CD4-positive, alpha-beta T cell treated with Interleukin-6 at 100 ng/mL for 8 hours (primary cell): ENCODE data around the gene NOTCH3.

ENCODE experiments used
- DNase-seq: peaks from one replicate; pipeline ENCODE4 v3.0.0-alpha.2; 2020; ENCODE audit warnings: mixed read lengths, low spot score

NOTCH3 gene

DNA sequence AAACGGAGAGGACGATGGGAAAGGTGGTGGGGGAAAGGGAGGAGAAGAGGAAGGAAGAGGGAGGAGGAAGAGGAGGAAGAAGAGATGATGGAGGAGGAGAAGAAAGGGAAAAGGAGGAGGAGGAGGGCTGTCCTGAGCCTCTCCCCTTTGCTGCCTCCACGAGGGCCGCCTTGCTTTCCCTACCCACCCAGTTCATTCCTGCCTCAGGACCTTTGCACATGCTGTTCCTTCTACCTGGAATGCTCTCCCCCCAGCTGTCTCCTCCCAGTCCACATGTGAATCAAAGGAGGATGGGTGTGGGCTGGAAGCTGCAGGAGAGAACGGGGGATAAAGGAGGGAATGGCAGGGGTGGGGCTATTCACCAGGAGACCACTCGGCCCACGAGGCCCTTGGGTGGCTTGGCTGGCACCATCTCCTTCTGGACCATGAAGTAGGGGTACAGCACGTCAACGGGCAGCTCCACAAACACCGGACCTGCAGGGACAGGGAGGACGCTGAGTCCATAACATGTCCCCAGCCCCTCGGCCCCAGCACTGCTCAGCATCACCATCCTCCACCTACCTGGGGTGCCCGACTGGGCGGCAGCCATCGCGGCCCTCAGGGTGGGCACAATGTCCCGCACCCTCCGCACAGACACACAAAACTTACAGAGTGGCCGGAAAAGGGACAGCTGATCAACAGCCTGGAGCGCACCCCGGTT lies 78.3 kb downstream of the NOTCH3 start:
- DNase-seq = no peak

DNA sequence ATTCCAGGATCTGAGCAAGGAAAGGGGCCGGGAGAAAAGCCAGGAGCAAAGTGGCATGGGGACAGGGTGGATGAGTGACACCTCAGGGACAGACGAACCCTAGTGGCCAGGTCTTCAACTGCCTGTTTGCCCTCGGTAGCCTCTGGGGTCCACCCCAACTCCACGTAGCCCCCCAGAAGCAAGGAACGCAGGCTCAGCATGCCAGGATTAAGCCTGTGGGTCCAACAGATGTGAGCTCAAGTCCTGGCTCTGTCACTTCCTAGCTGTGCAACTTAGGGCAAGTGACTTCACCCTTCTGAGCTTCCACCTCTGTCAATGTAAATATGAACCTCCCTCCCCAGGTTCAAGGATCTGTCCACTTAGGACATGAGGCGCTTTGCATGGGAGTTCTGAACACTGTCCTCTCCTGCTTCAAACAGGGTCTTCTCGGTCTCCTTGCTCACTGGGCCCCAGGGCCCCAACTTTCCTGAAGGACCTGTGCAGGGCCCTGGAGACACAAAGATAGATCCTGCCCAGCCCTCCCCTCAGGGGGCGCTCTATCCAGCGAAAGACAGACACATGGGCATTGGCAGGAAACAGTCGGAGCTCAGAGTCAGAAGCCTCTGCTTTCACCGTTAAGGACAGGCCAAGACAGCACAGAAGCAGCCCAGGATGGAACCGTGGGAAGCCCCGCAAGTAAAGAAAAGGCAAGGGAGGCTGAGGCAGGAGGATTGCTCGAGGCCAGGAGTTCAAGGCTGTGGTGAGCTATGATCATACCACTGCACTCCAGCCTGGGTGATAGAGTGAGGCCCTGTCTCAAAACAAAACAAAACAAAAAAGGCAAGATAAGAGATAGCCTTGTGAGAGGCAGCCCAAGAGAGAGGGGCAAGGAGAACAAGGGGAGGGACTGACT lies 80.4 kb downstream of the NOTCH3 start:
- no peak for DNase-seq

DNA sequence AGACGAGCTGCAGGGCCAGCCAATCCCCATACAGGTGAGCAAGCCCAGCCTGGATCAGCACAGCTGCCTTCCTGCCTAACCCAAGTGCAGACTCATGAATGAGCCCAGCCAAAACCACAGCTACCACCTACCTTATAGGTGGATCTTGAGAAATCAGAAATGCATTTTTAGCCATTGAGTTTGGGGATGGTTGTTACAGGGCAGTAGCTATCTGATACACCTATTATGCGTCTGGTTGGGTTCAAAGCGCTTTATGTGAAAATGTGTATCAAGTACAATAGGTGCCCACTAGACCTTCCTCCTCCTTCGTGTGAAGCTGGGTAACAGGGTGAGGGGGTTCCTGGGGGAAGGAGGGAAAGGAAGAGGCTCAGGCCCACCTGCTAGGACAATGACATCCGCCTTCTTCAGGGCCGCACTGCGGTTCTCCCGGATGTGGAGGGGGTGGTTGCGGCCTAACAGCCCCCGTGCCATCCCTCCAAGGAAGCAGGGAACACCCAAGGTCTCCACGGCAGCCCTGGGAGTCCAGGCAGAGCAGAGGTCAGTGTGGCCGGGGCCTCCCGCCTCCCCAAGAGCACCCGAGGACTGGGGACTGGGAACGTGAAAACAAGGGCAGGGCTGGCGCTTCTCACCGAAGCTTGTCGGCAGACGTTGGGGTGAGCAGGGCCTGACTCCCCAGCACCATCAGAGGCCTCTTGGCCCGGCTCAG lies 81.9 kb downstream of the NOTCH3 start:
- no peak for DNase-seq

DNA sequence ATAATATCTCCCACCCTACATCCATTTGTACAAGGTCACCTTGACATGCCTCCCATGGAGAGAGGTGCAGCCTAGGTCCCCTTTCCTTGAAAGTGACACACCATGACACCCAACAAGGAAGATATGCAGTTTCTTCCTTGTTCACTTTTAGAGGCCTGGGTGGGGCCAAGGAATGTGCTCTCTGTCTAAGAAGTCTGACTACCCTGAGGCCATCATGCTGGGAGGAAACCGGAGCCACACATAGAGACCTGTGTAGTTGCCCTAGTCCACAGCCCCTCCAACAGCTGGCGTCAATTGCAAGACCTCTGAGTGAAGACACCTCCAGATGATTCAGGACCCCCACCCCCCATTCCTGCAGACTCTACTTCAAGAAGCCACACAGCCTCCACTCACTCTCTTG lies 82.5 kb downstream of the NOTCH3 start:
- DNase-seq = no peak

DNA sequence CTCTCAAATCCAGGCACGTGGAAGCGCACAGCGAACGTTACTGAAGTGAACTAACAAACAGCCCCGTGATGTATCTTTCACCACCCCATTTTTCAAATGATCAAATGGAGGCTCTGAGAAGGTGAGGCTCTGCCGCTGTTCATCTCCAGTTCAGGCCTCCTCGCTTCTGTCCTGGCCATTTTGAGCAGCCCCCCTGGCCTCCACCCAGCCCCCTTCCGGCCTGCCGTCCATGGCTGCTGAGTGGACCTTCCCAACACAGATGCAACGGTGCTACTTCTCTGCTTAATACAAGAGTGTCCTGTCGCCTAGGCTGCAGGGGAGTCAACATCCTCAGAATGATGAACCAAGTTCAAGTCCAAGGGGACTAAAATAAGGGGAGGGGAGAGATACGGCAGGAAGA lies 83.9 kb downstream of the NOTCH3 start:
- DNase-seq = no peak

DNA sequence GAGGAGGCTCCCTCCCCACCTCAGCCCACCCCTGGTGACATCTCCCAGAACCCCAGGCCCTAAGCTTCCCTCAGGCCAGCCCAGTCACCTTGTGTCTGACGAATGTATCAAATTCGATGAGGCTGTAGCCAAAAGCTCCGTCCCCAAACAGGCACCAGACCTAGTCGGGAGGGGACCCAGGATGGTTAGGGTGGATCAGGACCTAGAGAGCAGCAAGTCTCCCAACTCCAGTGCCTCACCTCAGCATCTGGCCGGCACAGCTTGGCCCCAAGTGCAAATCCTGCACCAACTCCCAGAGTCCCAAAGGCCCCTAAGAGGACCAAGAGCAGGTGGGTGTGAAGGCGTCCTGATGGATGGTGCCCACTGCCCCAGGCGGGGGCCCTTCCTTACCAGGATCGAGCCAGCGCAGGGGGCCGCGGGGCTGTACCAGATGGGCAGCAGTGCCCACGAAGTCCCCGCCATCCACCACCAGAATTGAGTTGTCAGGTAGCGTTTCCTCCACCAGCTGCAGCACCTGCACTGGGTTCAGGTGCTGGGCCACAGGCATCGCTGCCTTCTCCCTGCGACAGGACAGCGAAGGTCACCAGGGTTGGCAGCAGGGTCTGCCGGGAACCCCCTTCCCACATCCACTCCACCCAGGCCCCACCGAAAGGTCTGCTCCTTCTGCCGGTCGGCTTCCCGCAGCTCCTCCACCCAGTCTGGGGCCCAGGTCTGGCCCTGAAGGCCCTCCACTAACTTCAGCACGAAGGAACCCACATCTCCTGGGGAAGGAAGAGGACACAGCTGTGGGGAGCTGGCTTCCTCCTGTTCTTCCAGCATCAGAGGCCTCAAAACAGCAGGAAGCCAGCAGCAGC lies 84.8 kb downstream of the NOTCH3 start:
- no peak for DNase-seq

DNA sequence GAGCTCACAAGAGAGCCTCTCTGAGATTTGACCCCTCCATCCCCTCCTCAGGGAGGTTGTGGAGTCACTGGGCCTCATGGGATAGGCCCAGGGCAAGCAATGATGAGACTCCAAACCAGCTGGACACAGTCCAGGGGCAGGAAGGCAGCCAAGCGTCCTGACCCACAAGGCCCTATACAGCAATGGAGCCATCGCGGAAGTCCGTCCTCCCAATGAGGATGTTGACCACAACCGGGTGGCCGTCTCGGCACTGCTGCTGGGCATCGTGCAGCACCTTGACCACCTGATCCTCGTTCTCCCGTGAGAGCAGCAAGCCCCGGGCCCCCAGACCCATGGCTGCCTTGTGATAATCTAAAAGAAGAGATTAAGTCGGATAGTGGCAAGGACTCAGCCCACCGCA lies 85.7 kb downstream of the NOTCH3 start:
- no peak for DNase-seq

DNA sequence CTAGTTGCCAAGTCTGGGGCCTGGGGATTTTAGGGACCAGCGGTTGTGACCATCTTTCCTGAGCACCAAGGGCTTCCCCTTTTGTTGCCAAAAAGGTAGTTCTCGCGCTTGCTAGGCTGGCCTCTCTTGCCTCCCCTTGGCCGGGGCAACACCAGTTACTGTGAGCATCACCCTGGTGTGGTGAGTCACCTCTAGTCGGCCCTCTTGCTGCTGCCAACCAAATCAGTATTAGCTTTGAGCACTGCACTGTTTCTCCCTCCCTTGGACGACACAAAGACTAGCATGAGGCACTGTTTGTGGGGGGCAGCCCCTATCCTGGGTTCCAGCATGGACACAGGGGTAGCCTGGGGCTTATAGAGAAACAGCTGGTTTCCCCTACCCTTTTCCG lies 86.6 kb downstream of the NOTCH3 start:
- no peak for DNase-seq

DNA sequence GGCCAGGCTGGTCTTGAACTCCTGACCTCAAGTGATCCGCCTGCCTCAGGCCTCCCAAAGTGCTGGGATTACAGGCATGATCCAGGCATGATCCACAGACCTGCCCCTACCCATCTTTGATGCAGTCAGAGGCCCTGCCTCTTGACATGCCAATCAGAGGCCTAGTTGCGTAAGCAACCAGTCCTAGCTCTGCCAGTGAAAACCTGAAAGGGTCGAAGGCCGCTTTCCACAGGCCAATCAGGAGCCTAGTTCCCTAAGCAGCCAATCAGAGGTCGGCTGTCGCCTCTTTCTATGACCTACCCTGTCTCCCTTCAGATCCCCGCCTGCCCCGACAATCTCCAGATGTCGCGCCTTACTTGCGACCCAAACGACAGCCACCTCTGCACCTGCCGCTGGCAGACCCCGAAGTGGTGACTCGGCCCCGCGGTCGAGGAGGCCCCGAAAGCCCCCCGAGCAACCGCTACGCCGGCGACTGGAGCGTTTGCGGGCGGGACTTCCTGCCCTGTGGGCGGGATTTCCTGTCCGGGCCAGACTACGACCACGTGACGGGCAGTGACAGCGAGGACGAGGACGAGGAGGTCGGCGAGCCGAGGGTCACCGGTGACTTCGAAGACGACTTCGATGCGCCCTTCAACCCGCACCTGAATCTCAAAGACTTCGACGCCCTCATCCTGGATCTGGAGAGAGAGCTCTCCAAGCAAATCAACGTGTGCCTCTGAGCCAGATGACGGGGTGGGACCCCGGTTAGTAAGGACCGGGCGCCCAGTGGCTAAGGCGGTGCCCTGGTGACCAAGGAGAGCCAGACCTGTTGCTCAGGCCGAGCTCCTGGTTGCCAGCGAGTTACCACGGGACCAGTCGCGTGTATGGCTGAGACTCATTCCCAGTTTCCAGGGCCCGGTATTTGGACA lies 87.3 kb downstream of the NOTCH3 start:
- no peak for DNase-seq

DNA sequence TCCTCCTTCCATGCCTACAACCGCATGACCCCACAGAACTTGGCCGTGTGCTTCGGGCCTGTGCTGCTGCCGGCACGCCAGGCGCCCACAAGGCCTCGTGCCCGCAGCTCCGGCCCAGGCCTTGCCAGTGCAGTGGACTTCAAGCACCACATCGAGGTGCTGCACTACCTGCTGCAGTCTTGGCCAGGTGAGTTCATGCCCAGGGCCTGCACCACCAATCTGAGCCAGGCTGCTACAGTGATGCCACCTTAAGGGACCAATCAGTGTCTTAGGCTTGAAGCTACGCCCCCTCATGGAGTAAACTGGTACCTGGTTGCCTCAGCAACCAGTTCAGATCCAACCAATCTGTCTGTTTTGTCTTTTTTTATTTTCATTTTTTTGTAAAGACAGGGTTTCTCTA lies 88.4 kb downstream of the NOTCH3 start:
- DNase-seq = no peak

DNA sequence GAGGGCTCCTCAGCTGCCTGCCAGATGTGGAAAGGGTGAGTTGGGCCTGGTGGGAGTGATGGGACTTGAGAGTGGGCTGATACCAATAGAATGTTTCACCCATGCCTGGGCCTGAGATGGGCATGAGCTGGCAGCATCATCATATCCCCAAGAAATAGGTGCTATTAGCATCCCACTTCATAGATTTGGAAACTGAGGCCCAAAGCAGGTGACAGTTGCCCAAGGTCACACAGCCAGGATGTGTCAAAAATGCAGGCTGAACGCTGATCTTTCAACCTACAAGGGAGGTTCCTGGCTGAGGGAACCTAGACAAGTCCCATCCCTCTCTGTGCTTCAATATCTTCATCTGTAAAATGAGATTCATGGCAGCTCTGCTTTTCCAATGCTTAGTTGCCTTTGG lies 89.0 kb downstream of the NOTCH3 start:
- DNase-seq = no peak

DNA sequence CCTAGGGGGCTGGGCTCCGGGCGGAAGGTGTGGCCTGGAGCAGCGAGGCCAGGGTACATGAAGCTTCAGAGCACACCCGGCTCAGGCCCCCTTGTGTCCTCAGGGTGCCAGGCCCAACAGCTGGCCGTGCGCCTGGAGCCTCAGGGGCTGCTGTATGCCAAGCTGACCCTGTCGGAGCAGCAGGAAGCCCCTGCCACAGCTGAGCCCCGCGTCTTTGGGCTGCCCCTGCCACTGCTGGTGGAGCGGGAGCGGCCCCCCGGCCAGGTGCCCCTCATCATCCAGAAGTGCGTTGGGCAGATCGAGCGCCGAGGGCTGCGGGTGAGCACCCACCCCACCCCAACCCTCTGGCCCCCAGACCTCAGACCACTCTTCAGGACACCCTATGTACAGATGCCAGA lies 90.4 kb downstream of the NOTCH3 start:
- DNase-seq = no peak

DNA sequence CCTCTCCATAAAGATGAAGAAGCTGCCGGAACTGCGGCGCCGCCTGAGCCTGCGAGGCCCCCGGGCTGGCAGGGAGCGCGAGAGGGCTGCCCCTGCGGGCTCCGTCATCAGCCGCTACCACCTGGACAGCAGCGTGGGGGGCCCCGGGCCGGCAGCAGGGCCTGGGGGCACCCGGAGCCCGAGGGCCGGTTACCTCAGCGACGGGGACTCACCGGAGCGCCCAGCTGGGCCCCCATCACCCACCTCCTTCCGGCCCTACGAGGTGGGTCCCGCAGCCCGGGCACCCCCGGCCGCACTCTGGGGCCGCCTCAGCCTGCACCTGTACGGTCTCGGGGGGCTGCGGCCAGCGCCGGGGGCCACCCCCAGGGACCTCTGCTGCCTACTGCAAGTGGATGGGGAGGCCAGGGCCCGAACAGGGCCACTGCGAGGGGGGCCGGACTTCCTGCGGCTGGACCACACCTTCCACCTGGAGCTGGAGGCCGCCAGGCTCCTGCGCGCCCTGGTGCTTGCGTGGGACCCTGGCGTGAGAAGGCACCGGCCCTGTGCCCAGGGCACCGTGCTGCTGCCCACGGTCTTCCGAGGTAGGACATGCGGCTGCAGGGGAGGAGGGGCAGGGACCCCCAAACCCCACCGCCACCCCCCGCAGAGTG lies 90.9 kb downstream of the NOTCH3 start:
- no peak for DNase-seq
